GM12878 (cell line): ENCODE results near the gene RBX1. TPM values are rescaled to one million over a fixed set of nuclear protein-coding genes. Genes with fewer than 3 reads are reported as not detected.

Experiments used
- ATAC-seq: fragments of 200-7000 bp; cut with Tn5 transposase; 3 replicates; pipeline ENCODE4 v1.9.1; 2020; ENCODE audit warnings: mild to moderate bottlenecking, moderate library complexity
- BruUV-seq: library from RNA; stranded (reverse); fragments of 400-500 nt; replicated peaks from 2 replicates; lab custom pipeline; 2021; lab: Mats Ljungman, UMichigan
- CTCF ChIA-PET: fragments of 300-600 bp; sonication (Branson Sonifier 250); formaldehyde crosslinking; extraction: SDS; loops from one replicate; lab custom pipeline; 2021; ENCODE audit warnings: inconsistent platforms; lab: Yijun Ruan, JAX
- POLR2A ChIA-PET: fragments of 350-600 bp; formaldehyde crosslinking; extraction: SDS; loops from one replicate; lab custom pipeline; 2021; ENCODE audit warnings: inconsistent platforms; lab: Charles Lee
- RAD21 ChIA-PET: fragments of 300-600 bp; sonication (Branson Sonifier 250); formaldehyde crosslinking; loops from one replicate; lab custom pipeline; 2023; ENCODE audit warnings: antibody characterized with exemption; ENCODE audit not compliant: unreplicated experiment; lab: Charles Lee
- SMC1A ChIA-PET: fragments of 300-600 bp; sonication (Branson Sonifier 250); formaldehyde crosslinking; loops from one replicate; lab custom pipeline; 2023; ENCODE audit not compliant: unreplicated experiment, uncharacterized antibody; lab: Charles Lee
- DNase-seq: peaks from one replicate; pipeline ENCODE4 v3.0.0-alpha.2; 2011; ENCODE audit warnings: low read depth, low spot score
- FAIRE-seq: peaks from 3 replicates; lab custom pipeline; 2011; peaks lifted over from hg19 to GRCh38; lab: Jason Lieb, UNC
- H2AFZ ChIP-seq: 2 replicates; pipeline ENCODE4 v1.6.0; 2011; ENCODE audit warnings: low read depth, low read length, control low read depth; ENCODE audit not compliant: control insufficient read depth
- H3K27ac ChIP-seq: 2 replicates; pipeline ENCODE4 v1.5.1; 2011; ENCODE audit warnings: control low read depth; ENCODE audit not compliant: control insufficient read depth, insufficient read depth
- H3K27me3 ChIP-seq, 2 experiments: replicated peaks in 1 of 2; 2 replicates each; pipeline versions ENCODE4 v1.6.0 to v1.6.1; 2011; ENCODE audit warnings: low read length in 1 of 2; ENCODE audit not compliant: control insufficient read depth in 2 of 2, insufficient read depth in 2 of 2
- H3K36me3 ChIP-seq, 2 experiments: 2 replicates each; pipeline ENCODE4 v1.5.1; 2011; ENCODE audit warnings: low read length in 1 of 2; ENCODE audit not compliant: control insufficient read depth in 2 of 2, insufficient read depth in 2 of 2
- H3K4me1 ChIP-seq: 2 replicates; pipeline ENCODE4 v1.6.1; 2011; ENCODE audit warnings: mild to moderate bottlenecking, low read length, moderate library complexity, mixed read lengths; ENCODE audit not compliant: control insufficient read depth, insufficient read depth
- H3K4me2 ChIP-seq: 2 replicates; pipeline ENCODE4 v1.6.0; 2011; ENCODE audit warnings: control low read depth; ENCODE audit not compliant: control insufficient read depth, insufficient read depth
- H3K4me3 ChIP-seq: fragments of 200-600 bp; sonication (generic); 2 replicates; pipeline ENCODE4 v1.5.1; 2016
- H3K79me2 ChIP-seq: 2 replicates; pipeline ENCODE4 v1.6.0; 2011; ENCODE audit warnings: low read length; ENCODE audit not compliant: control insufficient read depth, insufficient read depth
- H3K9ac ChIP-seq: 2 replicates; pipeline ENCODE4 v1.8.0; 2011; ENCODE audit warnings: low read length, control low read depth, mixed read lengths; ENCODE audit not compliant: control insufficient read depth, insufficient read depth
- H3K9me3 ChIP-seq: replicated peaks from 3 replicates; pipeline ENCODE4 v1.5.1; 2011; ENCODE audit warnings: mild to moderate bottlenecking, low read length; ENCODE audit not compliant: control insufficient read depth, insufficient read depth
- H4K20me1 ChIP-seq: 2 replicates; pipeline ENCODE4 v1.6.0; 2011; ENCODE audit not compliant: control insufficient read depth, insufficient read depth
- ATF7 ChIP-seq: fragments of 450-650 bp; IDR thresholded peaks from 2 replicates; pipeline ENCODE4 v1.6.1; 2016; ENCODE audit warnings: low read depth, mild to moderate bottlenecking
- BRCA1 ChIP-seq: IDR thresholded peaks from 2 replicates; pipeline ENCODE4 v1.6.1; 2011; ENCODE audit warnings: low read depth, low read length, improper control_type of control experiment
- CBX3 ChIP-seq: fragments of 200-600 bp; sonication (generic); IDR thresholded peaks from 2 replicates; pipeline ENCODE4 v1.6.1; 2016; ENCODE audit warnings: low read depth, borderline replicate concordance
- FOS ChIP-seq: IDR thresholded peaks from 3 replicates; pipeline ENCODE4 v1.6.1; 2011; ENCODE audit warnings: borderline replicate concordance; ENCODE audit not compliant: insufficient read length; ENCODE audit errors: extremely low read depth
- IRF4 ChIP-seq: IDR thresholded peaks from 2 replicates; pipeline ENCODE4 v1.6.1; 2011; ENCODE audit warnings: low read depth, low read length
- JUND ChIP-seq: IDR thresholded peaks from 2 replicates; pipeline ENCODE4 v1.6.1; 2012; ENCODE audit warnings: low read depth, mild to moderate bottlenecking, low read length, improper control_type of control experiment, moderate library complexity
- KDM1A ChIP-seq: fragments of 200-600 bp; sonication (generic); IDR thresholded peaks from 2 replicates; pipeline ENCODE4 v1.6.1; 2016; ENCODE audit warnings: borderline replicate concordance
- MEF2B ChIP-seq: fragments of 450-650 bp; IDR thresholded peaks from 2 replicates; pipeline ENCODE4 v1.6.1; 2018; ENCODE audit warnings: mild to moderate bottlenecking, moderate library complexity; ENCODE audit not compliant: partially characterized antibody, poor library complexity, severe bottlenecking
- NBN ChIP-seq: fragments of 450-650 bp; IDR thresholded peaks from 2 replicates; pipeline ENCODE4 v1.6.1; 2016
- SP1 ChIP-seq: IDR thresholded peaks from one replicate; pipeline ENCODE4 v1.6.1; 2011; ENCODE audit warnings: low read depth, low read length
- ZNF207 ChIP-seq: fragments of 450-650 bp; IDR thresholded peaks from 2 replicates; pipeline ENCODE4 v1.6.1; 2014; ENCODE audit warnings: antibody characterized with exemption, mild to moderate bottlenecking, borderline replicate concordance
- WGBS: methylation state at CpG from one replicate; pipeline ENCODE4 v1.1.6; 2016; ENCODE audit warnings: low lambda C conversion rate; ENCODE audit not compliant: insufficient replicate concordance, insufficient coverage; ENCODE audit errors: missing lambda C conversion rate; 5-methylcytosine and 5-hydroxymethylcytosine counted together
- in situ Hi-C: fragments of 300-500 bp; cut with MboI; formaldehyde crosslinking; loops from 9 replicates; pipeline ENCODE4 v1.14.3; 2018; ENCODE audit warnings: mixed read lengths
- intact Hi-C: fragments of 100-400 bp; cut with micrococcal nuclease; formaldehyde crosslinking; loops from one replicate; pipeline ENCODE4 v1.14.2; 2022; ENCODE audit not compliant: unreplicated experiment
- polyA plus RNA-seq, 11 experiments: library from polyadenylated mRNA; depleted of rRNA in 4 of 11; unstranded in 6 of 11; stranded (reverse) in 5 of 11; fragments of >200 nt; fragmentation: Nextera tagmentation in 4 of 11; fragmentation: Illumina TruSeq in 1 of 11; extraction: Ambion mirVana in 4 of 11; extraction: Trizol in 1 of 11; gene quantifications; 1 replicate in 1 of 11; 2 replicates in 10 of 11; pipeline versions ENCODE4 v1.2.1 to v1.2.3, GENCODE V29; 2011 to 2016; ENCODE audit warnings: inconsistent platforms in 2 of 11, missing spikeins in 2 of 11, low read depth in 1 of 11
- total RNA-seq, 4 experiments: library from RNA; depleted of rRNA in 3 of 4; stranded (reverse); fragments of >200 nt in 3 of 4; fragmentation: Illumina TruSeq in 1 of 4; extraction: Trizol in 1 of 4; gene quantifications; 2 replicates each; pipeline versions ENCODE4 v1.2.1 to v1.2.3, GENCODE V29; 2013 to 2021

Gene RBX1
- total and polyA plus RNA-seq, 10 of the 15 experiments (the other 5 are each of a cell fraction or from before 2014, with no cell fraction given): 71.2 to 468 (median 184) TPM

- DNase-seq (no peak), ATAC-seq (no peak), FAIRE-seq (no peak)
- peaks cover 34% of the 10 kb centered on the region for H3K79me2 ChIP-seq
- ChIA-PET POLR2A (interaction anchor here (0.5 to 1.7 kb wide), 3 partner anchors 28 to 119 kb away, joined by 3 to 6 read pairs (median 4); no protein-coding TSS in a partner anchor), RAD21 (no interaction called here), SMC1A (interaction anchor here (0.6 to 1.4 kb wide), 3 partner anchors 9 to 316 kb away, joined by 3 to 5 read pairs (median 3); no protein-coding TSS in a partner anchor), CTCF (interaction anchor here (1.4 to 1.6 kb wide), 2 partner anchors 35 to 58 kb away, joined by 3 to 9 read pairs; no protein-coding TSS in a partner anchor)
- no peak overlapping the region for H2AFZ ChIP-seq
- no peak overlapping the region for H3K27ac ChIP-seq
- TF ChIP-seq ZNF207 (no peak), MEF2B (no peak), KDM1A (no peak), NBN (no peak)
- no peak overlapping the region for H3K9ac ChIP-seq
- WGBS: 86% methylated on average over 7 of the region's 7 CpGs
- H3K4me3 ChIP-seq: no peak overlapping the region
- H3K4me1 ChIP-seq: no peaks in the 10 kb centered on the region
- peaks cover 0 to 29% of the 10 kb centered on the region in 2 experiments for H3K36me3 ChIP-seq
- intact Hi-C loops (no loop called here), in situ Hi-C loops (no loop called here)
- no peaks in the 10 kb centered on the region for H3K9me3 ChIP-seq
- H4K20me1 ChIP-seq: no peaks in the 10 kb centered on the region
- H3K4me2 ChIP-seq: no peak overlapping the region
- BruUV-seq: no TSS peak
- H3K27me3 ChIP-seq: no peaks in the 10 kb centered on the region
These were observed 6.4 kb downstream of the RBX1 start for GRCh38 chr22:40957601-40958000.

GRCh38 chr22:40958299-40958698 lies 7.1 kb downstream of the RBX1 start:
- TF ChIP-seq FOS: no peak
- no peak for TF ChIP-seq BRCA1
- no peak for TF ChIP-seq JUND
- TF ChIP-seq CBX3: no peak
- TF ChIP-seq SP1: no peak
- TF ChIP-seq IRF4: no peak
- no peak for TF ChIP-seq ATF7
- ChIA-PET POLR2A (interaction anchor here (0.5 to 1.7 kb wide), 4 partner anchors 29 to 135 kb away, joined by 3 to 6 read pairs (median 4); no protein-coding TSS in a partner anchor), RAD21 (no interaction called here), CTCF (no interaction called here), SMC1A (interaction anchor here (0.6 to 1.4 kb wide), 3 partner anchors 8 to 260 kb away, joined by 3 to 5 read pairs (median 3); no protein-coding TSS in a partner anchor)
- FAIRE-seq (no peak), ATAC-seq (no peak), DNase-seq (no peak)
- BruUV-seq: no TSS peak
- in situ Hi-C loops (no loop called here), intact Hi-C loops (no loop called here)
- Histone ChIP-seq H3K79me2 (peaks cover 27% of the 10 kb centered on the region), H3K27ac (no peak overlapping the region), H3K4me1 (no peaks in the 10 kb centered on the region), H3K36me3 (peaks cover 0 to 29% of the 10 kb centered on the region in 2 experiments), H3K27me3 (no peaks in the 10 kb centered on the region), H3K4me3 (no peak overlapping the region), H3K9ac (no peak overlapping the region), H4K20me1 (no peaks in the 10 kb centered on the region), H2AFZ (no peak overlapping the region), H3K9me3 (no peaks in the 10 kb centered on the region), H3K4me2 (no peak overlapping the region)
- WGBS: 50% methylated on average over 2 of the region's 2 CpGs
